Breast epithelium (tissue), 4 donors: ENCODE data around the gene TUBA1A. TPM values are rescaled to one million over a fixed set of nuclear protein-coding genes. Genes with fewer than 3 reads are reported as not detected.
"Not testable (repeated sequence)": the region's sequence is repeated elsewhere in the genome, so short reads cannot be mapped to it uniquely, and the experiment has no call there.

Experiments used
- DNase-seq, 2 donors: peaks; one replicate each; pipeline ENCODE4 v3.0.0-alpha.2; 2019; ENCODE audit warnings: low spot score in 2 of 2
- H3K27ac ChIP-seq, 2 donors: fragments of 200-600 bp; sonication (generic) in 1 of 2; one replicate each; pipeline ENCODE4 v1.5.1; 2016 to 2019; ENCODE audit warnings: mild to moderate bottlenecking in 1 of 2
- H3K27me3 ChIP-seq, 2 donors: fragments of 200-600 bp; sonication (generic) in 1 of 2; one replicate each; pipeline versions ENCODE4 v1.5.1 to v1.6.0; 2017 to 2019; ENCODE audit warnings: control low read depth in 1 of 2, mild to moderate bottlenecking in 1 of 2
- H3K36me3 ChIP-seq: fragments of 200-600 bp; one replicate; pipeline ENCODE4 v1.5.1; 2019
- H3K4me1 ChIP-seq, 2 donors: fragments of 200-600 bp; sonication (generic); one replicate each; pipeline ENCODE4 v1.5.1; 2016 to 2019; ENCODE audit warnings: control low read depth in 1 of 2
- H3K4me3 ChIP-seq, 3 donors: fragments of 200-600 bp; sonication (generic); 1 replicate in 2 of 3; 2 replicates in 1 of 3; pipeline ENCODE4 v1.5.1; 2016 to 2019; ENCODE audit warnings: mild to moderate bottlenecking in 3 of 3, moderate library complexity in 2 of 3
- H3K9me3 ChIP-seq, 2 donors: fragments of 200-600 bp; sonication (generic) in 1 of 2; one replicate each; pipeline ENCODE4 v1.5.1; 2016 to 2019; ENCODE audit warnings: control low read depth in 1 of 2
- CTCF ChIP-seq, 3 donors: fragments of 450-650 bp; IDR thresholded peaks; one replicate each; pipeline ENCODE4 v1.5.1; 2016 to 2017; ENCODE audit warnings: antibody characterized with exemption in 3 of 3, mild to moderate bottlenecking in 3 of 3, moderate library complexity in 3 of 3
- POLR2A ChIP-seq: fragments of 450-650 bp; IDR thresholded peaks from one replicate; pipeline ENCODE4 v1.6.1; 2016; ENCODE audit warnings: antibody characterized with exemption, mild to moderate bottlenecking, moderate library complexity
- POLR2AphosphoS5 ChIP-seq, 3 donors: sonication (generic); formaldehyde crosslinking; IDR thresholded peaks; one replicate each; pipeline ENCODE4 v1.6.1; 2017; ENCODE audit warnings: antibody characterized with exemption in 3 of 3
- intact Hi-C: fragments of 100-400 bp; cut with DNase I; formaldehyde crosslinking; loops from one replicate; pipeline ENCODE4 v1.15.1; 2023; ENCODE audit warnings: low total_unique reads
- total RNA-seq, 3 donors: library from RNA; depleted of rRNA; stranded (reverse); fragments of >200 nt; gene quantifications; one replicate each; pipeline ENCODE4 v1.1.0, GENCODE V29; 2016

The TUBA1A gene
- total RNA-seq, 3 donors from 2014 or later = 133 to 215 (median 150) TPM

- Histone ChIP-seq H3K4me3 (no peak overlapping the region), H3K27me3 (no peaks in the 10 kb centered on the region), H3K4me1 (no peaks in the 10 kb centered on the region), H3K36me3 (no peaks in the 10 kb centered on the region), H3K9me3 (no peaks in the 10 kb centered on the region), H3K27ac (no peak overlapping the region)
- intact Hi-C loops = no loop called here
- DNase-seq = no peak
- TF ChIP-seq POLR2A (no peak), POLR2AphosphoS5 (IDR thresholded peaks at IDR 0.05) (no peak), CTCF (IDR thresholded peaks at IDR 0.05) (no peak)
These were observed 2.1 kb upstream of the TUBA1A start for GRCh38 chr12:49190974-49191373.

GRCh38 chr12:49189731-49190716 lies 1.1 kb upstream of the TUBA1A start:
- intact Hi-C loops = no loop called here

GRCh38 chr12:49188201-49188915 lies 522 bp downstream of the TUBA1A start:
- Histone ChIP-seq H3K27ac (peak overlapping the region; percentile 97 to 98), H3K4me3 (peak overlapping the region; percentile 78 to 80 (median 79)), H3K4me1 (no peaks in the 10 kb centered on the region), H3K36me3 (no peaks in the 10 kb centered on the region), H3K27me3 (no peaks in the 10 kb centered on the region), H3K9me3 (no peaks in the 10 kb centered on the region)
- TF ChIP-seq POLR2AphosphoS5 (IDR thresholded peaks at IDR 0.05) (peak in 2 of 3 donors; percentile 69 to 81), POLR2A (peak; percentile 42), CTCF (IDR thresholded peaks at IDR 0.05) (no peak)
- peak; percentile 83 to 87 for DNase-seq
- intact Hi-C loops = no loop called here

More at GRCh38 chr12:49189731-49190716, 1.1 kb upstream of the TUBA1A start:
- H3K4me3 ChIP-seq = peak overlapping the region in 2 of 3 donors; percentile 78 to 79
- H3K36me3 ChIP-seq = no peaks in the 10 kb centered on the region
- peak overlapping the region; percentile 97 to 98 for H3K27ac ChIP-seq
- no peak for TF ChIP-seq CTCF (IDR thresholded peaks at IDR 0.05)
- no peak for TF ChIP-seq POLR2A
- TF ChIP-seq POLR2AphosphoS5 (IDR thresholded peaks at IDR 0.05) = no peak
- DNase-seq = no peak
- H3K9me3 ChIP-seq = no peaks in the 10 kb centered on the region
- no peaks in the 10 kb centered on the region for H3K4me1 ChIP-seq
- H3K27me3 ChIP-seq = no peaks in the 10 kb centered on the region

- intact Hi-C loops = no loop called here
- TF ChIP-seq CTCF (IDR thresholded peaks at IDR 0.05) (no peak), POLR2A (no peak), POLR2AphosphoS5 (IDR thresholded peaks at IDR 0.05) (no peak)
- H3K27me3 ChIP-seq = no peaks in the 10 kb centered on the region
- H3K36me3 ChIP-seq = no peaks in the 10 kb centered on the region
- H3K4me3 ChIP-seq = peak overlapping the region; percentile 78 to 80 (median 79)
- peak in 1 of 2 donors; percentile 51 for DNase-seq
- no peaks in the 10 kb centered on the region for H3K9me3 ChIP-seq
- no peaks in the 10 kb centered on the region for H3K4me1 ChIP-seq
- H3K27ac ChIP-seq = peak overlapping the region in 1 of 2 donors; percentile 98
These were observed 1.7 kb downstream of the TUBA1A start for GRCh38 chr12:49187184-49187583.

- peak overlapping the region in 1 of 2 donors; percentile 19 for H3K27ac ChIP-seq
- H3K4me1 ChIP-seq, H3K4me3 ChIP-seq, intact Hi-C loops, DNase-seq, H3K27me3 ChIP-seq, H3K9me3 ChIP-seq, H3K36me3 ChIP-seq: not testable (repeated sequence)
These were observed 2.6 kb downstream of the TUBA1A start for GRCh38 chr12:49186307-49186706.

GRCh38 chr12:49184697-49185096 lies 4.2 kb downstream of the TUBA1A start:
- H3K4me3 ChIP-seq, H3K27me3 ChIP-seq, H3K27ac ChIP-seq, H3K9me3 ChIP-seq, H3K4me1 ChIP-seq, intact Hi-C loops, H3K36me3 ChIP-seq, DNase-seq: not testable (repeated sequence)

GRCh38 chr12:49183214-49183950 lies 5.5 kb downstream of the TUBA1A start:
- H3K4me3 ChIP-seq, H3K27ac ChIP-seq, H3K36me3 ChIP-seq, H3K4me1 ChIP-seq, H3K9me3 ChIP-seq, intact Hi-C loops, H3K27me3 ChIP-seq, DNase-seq: not testable (repeated sequence)
